Liver (tissue), 9 donors: ENCODE results near the gene EIF3L. TPM values are rescaled to one million over a fixed set of nuclear protein-coding genes. Genes with fewer than 3 reads are reported as not detected.

Source experiments
- DNase-seq: peaks from one replicate; pipeline ENCODE4 v3.0.0-alpha.2; 2017; ENCODE audit warnings: low spot score
- H3K27ac ChIP-seq, 2 donors: one replicate each; pipeline ENCODE4 v1.7.0; 2013; ENCODE audit warnings: inconsistent platforms in 2 of 2, low read length in 2 of 2, control low read depth in 1 of 2, low read depth in 1 of 2, mild to moderate bottlenecking in 1 of 2
- H3K27me3 ChIP-seq, 4 donors: one replicate each; pipeline versions ENCODE4 v1.6.1 to v1.7.0; 2013; ENCODE audit warnings: low read length in 3 of 4, inconsistent platforms in 1 of 4, mild to moderate bottlenecking in 1 of 4, moderate library complexity in 1 of 4; ENCODE audit not compliant: control insufficient read depth in 4 of 4, insufficient read depth in 4 of 4
- H3K36me3 ChIP-seq, 4 donors: one replicate each; pipeline versions ENCODE4 v1.6.1 to v1.7.0; 2013; ENCODE audit warnings: low read length in 3 of 4, mild to moderate bottlenecking in 3 of 4, low read depth in 1 of 4, moderate library complexity in 1 of 4; ENCODE audit not compliant: control insufficient read depth in 4 of 4, insufficient read depth in 3 of 4
- H3K4me1 ChIP-seq, 4 donors: one replicate each; pipeline versions ENCODE4 v1.6.1 to v1.7.0; 2013; ENCODE audit warnings: low read length in 3 of 4, mild to moderate bottlenecking in 3 of 4, moderate library complexity in 1 of 4; ENCODE audit not compliant: control insufficient read depth in 4 of 4, insufficient read depth in 4 of 4
- H3K4me3 ChIP-seq, 3 donors: one replicate each; pipeline versions ENCODE4 v1.6.1 to v1.7.0; 2013; ENCODE audit warnings: low read length in 3 of 3, control low read depth in 1 of 3, low read depth in 1 of 3, mild to moderate bottlenecking in 1 of 3
- H3K9ac ChIP-seq, 2 donors: one replicate each; pipeline ENCODE4 v1.7.0; 2013; ENCODE audit warnings: low read length in 2 of 2, mild to moderate bottlenecking in 2 of 2, moderate library complexity in 2 of 2, control low read depth in 1 of 2, low read depth in 1 of 2
- H3K9me3 ChIP-seq, 4 donors: one replicate each; pipeline versions ENCODE4 v1.6.1 to v1.7.0; 2013; ENCODE audit warnings: low read length in 3 of 4; ENCODE audit not compliant: control insufficient read depth in 4 of 4
- EGR1 ChIP-seq, 2 donors: IDR thresholded peaks; 2 replicates each; pipeline ENCODE4 v1.6.1; 2016 to 2018; ENCODE audit warnings: antibody characterized with exemption in 2 of 2, low read depth in 2 of 2
- FOXA2 ChIP-seq: IDR thresholded peaks from 2 replicates; pipeline ENCODE4 v1.6.1; 2016; ENCODE audit warnings: antibody characterized with exemption
- GABPA ChIP-seq, 2 donors: IDR thresholded peaks in 1 of 2; conservative IDR thresholded peaks in 1 of 2; 2 replicates each; pipeline ENCODE4 v1.6.1; 2016; ENCODE audit warnings: antibody characterized with exemption in 2 of 2, mild to moderate bottlenecking in 1 of 2, moderate library complexity in 1 of 2
- HNF4A ChIP-seq, 2 donors: conservative IDR thresholded peaks; 2 replicates each; pipeline ENCODE4 v1.6.1; 2016; ENCODE audit warnings: antibody characterized with exemption in 2 of 2, mild to moderate bottlenecking in 2 of 2
- HNF4G ChIP-seq: IDR thresholded peaks from 2 replicates; pipeline ENCODE4 v1.6.1; 2016; ENCODE audit warnings: antibody characterized with exemption
- JUND ChIP-seq, 2 donors: IDR thresholded peaks; 2 replicates each; pipeline ENCODE4 v1.6.1; 2016; ENCODE audit warnings: antibody characterized with exemption in 2 of 2
- NR2F2 ChIP-seq: IDR thresholded peaks from 2 replicates; pipeline ENCODE4 v1.6.1; 2016; ENCODE audit warnings: antibody characterized with exemption
- RAD21 ChIP-seq, 2 donors: IDR thresholded peaks; 2 replicates each; pipeline ENCODE4 v1.6.1; 2016; ENCODE audit warnings: antibody characterized with exemption in 2 of 2, mild to moderate bottlenecking in 2 of 2
- RXRA ChIP-seq, 2 donors: IDR thresholded peaks; 2 replicates each; pipeline ENCODE4 v1.6.1; 2017 to 2018; ENCODE audit warnings: antibody characterized with exemption in 2 of 2, mild to moderate bottlenecking in 1 of 2
- SP1 ChIP-seq: IDR thresholded peaks from 2 replicates; pipeline ENCODE4 v1.6.1; 2018; ENCODE audit warnings: antibody characterized with exemption, mild to moderate bottlenecking
- TAF1 ChIP-seq: conservative IDR thresholded peaks from 2 replicates; pipeline ENCODE4 v1.6.1; 2016; ENCODE audit warnings: antibody characterized with exemption, mild to moderate bottlenecking
- YY1 ChIP-seq: IDR thresholded peaks from 2 replicates; pipeline ENCODE4 v1.6.1; 2016; ENCODE audit warnings: antibody characterized with exemption, mild to moderate bottlenecking
- WGBS: extraction: QIAGEN DNeasy Blood & Tissue Kit; methylation state at CpG from one replicate; pipeline ENCODE4 v1.1.7; 2013; 5-methylcytosine and 5-hydroxymethylcytosine counted together
- polyA plus RNA-seq, 2 donors: library from polyadenylated mRNA; stranded (reverse) in 1 of 2; unstranded in 1 of 2; fragments of 200-250 nt in 1 of 2; fragments of >200 nt in 1 of 2; fragmentation: Nextera tagmentation in 1 of 2; extraction: Ambion mirVana in 1 of 2; gene quantifications; one replicate each; pipeline versions ENCODE4 v1.2.1 to v1.2.3, GENCODE V29; 2013 to 2015
- total RNA-seq, 2 donors: library from RNA; depleted of rRNA; stranded (reverse); fragments of >200 nt; gene quantifications; one replicate each; pipeline ENCODE4 v1.2.3, GENCODE V29; 2014
- TF ChIP-seq, protein P1 (sequence below): fragments of 150-350 bp; IDR thresholded peaks from 2 replicates; pipeline ENCODE4 v1.5.1; 2017; ENCODE audit warnings: improper control_type of control experiment, low read depth, low read length; ENCODE audit not compliant: missing input control
- TF ChIP-seq, protein P2 (sequence below): IDR thresholded peaks from 2 replicates; pipeline ENCODE4 v1.6.1; 2016; ENCODE audit warnings: antibody characterized with exemption
- TF ChIP-seq, protein P3 (sequence below): IDR thresholded peaks from 2 replicates; pipeline ENCODE4 v1.6.1; 2016; ENCODE audit warnings: antibody characterized with exemption
- TF ChIP-seq, protein P4 (sequence below): IDR thresholded peaks from 2 replicates; pipeline ENCODE4 v1.6.1; 2016; ENCODE audit warnings: antibody characterized with exemption
- TF ChIP-seq, protein P5 (sequence below): IDR thresholded peaks from 2 replicates; pipeline ENCODE4 v1.6.1; 2016; ENCODE audit warnings: antibody characterized with exemption, mild to moderate bottlenecking
- donor health status: healthy.
- donor health status: healthy.
- donor health status: healthy.
- donor health status: healthy.
- donor health status: healthy.

The EIF3L gene
- total and polyA plus RNA-seq, 4 donors: 103 to 217 (median 111) TPM

DNA sequence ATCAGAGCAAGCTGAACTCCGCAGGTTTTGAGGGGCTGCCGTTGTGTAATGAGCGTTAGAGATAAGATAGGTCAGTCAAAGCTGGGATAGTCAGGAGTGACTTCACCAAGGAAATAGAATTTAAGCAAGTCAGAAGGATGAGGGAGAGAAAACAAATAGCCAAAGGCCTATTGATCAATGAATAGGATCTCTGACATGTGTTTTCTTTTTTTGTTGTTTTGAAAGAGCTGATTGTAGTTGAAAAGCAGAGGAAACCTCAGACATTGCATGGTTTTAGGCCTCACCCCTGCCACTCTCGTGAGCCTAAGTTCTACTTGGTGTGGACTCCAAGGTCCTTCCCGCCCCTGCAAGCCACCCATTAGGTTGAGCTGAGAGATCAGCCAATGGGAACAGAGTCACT, 3.2 kb downstream of the EIF3L start:
- Histone ChIP-seq H3K27me3 (no peaks in the 10 kb centered on the region), H3K9ac (no peak overlapping the region), H3K27ac (no peak overlapping the region), H3K36me3 (peaks cover 5 to 24% (median 20%) of the 10 kb centered on the region in 4 donors), H3K4me3 (no peak overlapping the region), H3K9me3 (no peaks in the 10 kb centered on the region), H3K4me1 (peaks cover 6 to 55% (median 46%) of the 10 kb centered on the region in 4 donors)
- 76% methylated on average over 5 of the region's 5 CpGs for WGBS
- no peak for DNase-seq
- TF ChIP-seq SP1 (no peak), HNF4G (no peak), RXRA (IDR thresholded peaks at IDR 0.05) (no peak), FOXA2 (no peak), RAD21 (IDR thresholded peaks at IDR 0.05) (no peak), GABPA (IDR thresholded peaks at IDR 0.05 in 1 of 2, conservative IDR thresholded peaks at IDR 0.05 in 1 of 2) (no peak), JUND (IDR thresholded peaks at IDR 0.05) (no peak), YY1 (no peak), EGR1 (IDR thresholded peaks at IDR 0.05; ENCODE audit: low read depth in 2 of 2) (no peak), NR2F2 (no peak), HNF4A (conservative IDR thresholded peaks at IDR 0.05) (no peak), TAF1 (no peak)
- TF ChIP-seq, protein P1, sequence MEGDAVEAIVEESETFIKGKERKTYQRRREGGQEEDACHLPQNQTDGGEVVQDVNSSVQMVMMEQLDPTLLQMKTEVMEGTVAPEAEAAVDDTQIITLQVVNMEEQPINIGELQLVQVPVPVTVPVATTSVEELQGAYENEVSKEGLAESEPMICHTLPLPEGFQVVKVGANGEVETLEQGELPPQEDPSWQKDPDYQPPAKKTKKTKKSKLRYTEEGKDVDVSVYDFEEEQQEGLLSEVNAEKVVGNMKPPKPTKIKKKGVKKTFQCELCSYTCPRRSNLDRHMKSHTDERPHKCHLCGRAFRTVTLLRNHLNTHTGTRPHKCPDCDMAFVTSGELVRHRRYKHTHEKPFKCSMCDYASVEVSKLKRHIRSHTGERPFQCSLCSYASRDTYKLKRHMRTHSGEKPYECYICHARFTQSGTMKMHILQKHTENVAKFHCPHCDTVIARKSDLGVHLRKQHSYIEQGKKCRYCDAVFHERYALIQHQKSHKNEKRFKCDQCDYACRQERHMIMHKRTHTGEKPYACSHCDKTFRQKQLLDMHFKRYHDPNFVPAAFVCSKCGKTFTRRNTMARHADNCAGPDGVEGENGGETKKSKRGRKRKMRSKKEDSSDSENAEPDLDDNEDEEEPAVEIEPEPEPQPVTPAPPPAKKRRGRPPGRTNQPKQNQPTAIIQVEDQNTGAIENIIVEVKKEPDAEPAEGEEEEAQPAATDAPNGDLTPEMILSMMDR: no peak
- TF ChIP-seq, protein P2, sequence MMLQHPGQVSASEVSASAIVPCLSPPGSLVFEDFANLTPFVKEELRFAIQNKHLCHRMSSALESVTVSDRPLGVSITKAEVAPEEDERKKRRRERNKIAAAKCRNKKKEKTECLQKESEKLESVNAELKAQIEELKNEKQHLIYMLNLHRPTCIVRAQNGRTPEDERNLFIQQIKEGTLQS: no peak
- TF ChIP-seq, protein P3, sequence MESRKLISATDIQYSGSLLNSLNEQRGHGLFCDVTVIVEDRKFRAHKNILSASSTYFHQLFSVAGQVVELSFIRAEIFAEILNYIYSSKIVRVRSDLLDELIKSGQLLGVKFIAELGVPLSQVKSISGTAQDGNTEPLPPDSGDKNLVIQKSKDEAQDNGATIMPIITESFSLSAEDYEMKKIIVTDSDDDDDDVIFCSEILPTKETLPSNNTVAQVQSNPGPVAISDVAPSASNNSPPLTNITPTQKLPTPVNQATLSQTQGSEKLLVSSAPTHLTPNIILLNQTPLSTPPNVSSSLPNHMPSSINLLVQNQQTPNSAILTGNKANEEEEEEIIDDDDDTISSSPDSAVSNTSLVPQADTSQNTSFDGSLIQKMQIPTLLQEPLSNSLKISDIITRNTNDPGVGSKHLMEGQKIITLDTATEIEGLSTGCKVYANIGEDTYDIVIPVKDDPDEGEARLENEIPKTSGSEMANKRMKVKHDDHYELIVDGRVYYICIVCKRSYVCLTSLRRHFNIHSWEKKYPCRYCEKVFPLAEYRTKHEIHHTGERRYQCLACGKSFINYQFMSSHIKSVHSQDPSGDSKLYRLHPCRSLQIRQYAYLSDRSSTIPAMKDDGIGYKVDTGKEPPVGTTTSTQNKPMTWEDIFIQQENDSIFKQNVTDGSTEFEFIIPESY: no peak
- TF ChIP-seq, protein P4, sequence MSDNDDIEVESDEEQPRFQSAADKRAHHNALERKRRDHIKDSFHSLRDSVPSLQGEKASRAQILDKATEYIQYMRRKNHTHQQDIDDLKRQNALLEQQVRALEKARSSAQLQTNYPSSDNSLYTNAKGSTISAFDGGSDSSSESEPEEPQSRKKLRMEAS: no peak
- TF ChIP-seq, protein P5, sequence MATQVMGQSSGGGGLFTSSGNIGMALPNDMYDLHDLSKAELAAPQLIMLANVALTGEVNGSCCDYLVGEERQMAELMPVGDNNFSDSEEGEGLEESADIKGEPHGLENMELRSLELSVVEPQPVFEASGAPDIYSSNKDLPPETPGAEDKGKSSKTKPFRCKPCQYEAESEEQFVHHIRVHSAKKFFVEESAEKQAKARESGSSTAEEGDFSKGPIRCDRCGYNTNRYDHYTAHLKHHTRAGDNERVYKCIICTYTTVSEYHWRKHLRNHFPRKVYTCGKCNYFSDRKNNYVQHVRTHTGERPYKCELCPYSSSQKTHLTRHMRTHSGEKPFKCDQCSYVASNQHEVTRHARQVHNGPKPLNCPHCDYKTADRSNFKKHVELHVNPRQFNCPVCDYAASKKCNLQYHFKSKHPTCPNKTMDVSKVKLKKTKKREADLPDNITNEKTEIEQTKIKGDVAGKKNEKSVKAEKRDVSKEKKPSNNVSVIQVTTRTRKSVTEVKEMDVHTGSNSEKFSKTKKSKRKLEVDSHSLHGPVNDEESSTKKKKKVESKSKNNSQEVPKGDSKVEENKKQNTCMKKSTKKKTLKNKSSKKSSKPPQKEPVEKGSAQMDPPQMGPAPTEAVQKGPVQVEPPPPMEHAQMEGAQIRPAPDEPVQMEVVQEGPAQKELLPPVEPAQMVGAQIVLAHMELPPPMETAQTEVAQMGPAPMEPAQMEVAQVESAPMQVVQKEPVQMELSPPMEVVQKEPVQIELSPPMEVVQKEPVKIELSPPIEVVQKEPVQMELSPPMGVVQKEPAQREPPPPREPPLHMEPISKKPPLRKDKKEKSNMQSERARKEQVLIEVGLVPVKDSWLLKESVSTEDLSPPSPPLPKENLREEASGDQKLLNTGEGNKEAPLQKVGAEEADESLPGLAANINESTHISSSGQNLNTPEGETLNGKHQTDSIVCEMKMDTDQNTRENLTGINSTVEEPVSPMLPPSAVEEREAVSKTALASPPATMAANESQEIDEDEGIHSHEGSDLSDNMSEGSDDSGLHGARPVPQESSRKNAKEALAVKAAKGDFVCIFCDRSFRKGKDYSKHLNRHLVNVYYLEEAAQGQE: no peak
